AG04449 (cell line): ENCODE data around the gene MAN1A2.

ENCODE experiments used
- CTCF ChIA-PET: fragments of 350-600 bp; formaldehyde crosslinking; extraction: SDS; loops from one replicate; lab custom pipeline; 2021; ENCODE audit warnings: antibody characterized with exemption; lab: Yijun Ruan, JAX
- POLR2A ChIA-PET: fragments of 400-600, 350-600 bp; formaldehyde crosslinking; extraction: SDS; loops from one replicate; lab custom pipeline; 2020; ENCODE audit warnings: antibody characterized with exemption, inconsistent platforms; lab: Yijun Ruan, JAX
- DNase-seq: peaks from one replicate; pipeline ENCODE4 v3.0.0-alpha.2; 2010; ENCODE audit warnings: low read depth, low spot score
- H3K4me3 ChIP-seq: 2 replicates; pipeline ENCODE4 v1.5.1; 2011; ENCODE audit warnings: low read depth, mild to moderate bottlenecking, control low read depth, low read length
- TF ChIP-seq, protein P1 (sequence below): IDR thresholded peaks from one replicate; pipeline ENCODE4 v1.5.1; 2011; ENCODE audit warnings: mild to moderate bottlenecking, moderate library complexity, low read length, control low read depth, inconsistent platforms; ENCODE audit not compliant: insufficient read depth; ENCODE audit errors: missing control alignments

MAN1A2 gene

DNA sequence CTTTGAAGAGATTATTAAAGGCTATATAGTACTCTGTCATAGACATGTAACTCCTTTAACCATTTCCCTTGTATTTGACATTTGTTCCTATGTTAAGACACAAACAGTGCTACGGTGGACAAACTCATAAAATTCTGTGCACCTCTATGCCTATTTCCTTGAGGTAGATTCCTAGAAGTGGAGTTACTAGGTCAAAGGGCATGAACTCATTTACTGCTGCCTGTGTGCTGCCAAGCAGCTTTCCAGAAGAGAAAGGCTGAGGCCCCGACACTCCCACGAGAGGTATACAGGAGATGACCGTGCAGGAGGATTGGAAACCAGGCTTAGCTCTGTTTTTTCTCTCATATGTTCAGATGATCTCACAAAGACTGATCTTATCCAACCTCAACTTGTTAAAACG is 204.2 kb downstream of the MAN1A2 start:
- TF ChIP-seq, protein P1, sequence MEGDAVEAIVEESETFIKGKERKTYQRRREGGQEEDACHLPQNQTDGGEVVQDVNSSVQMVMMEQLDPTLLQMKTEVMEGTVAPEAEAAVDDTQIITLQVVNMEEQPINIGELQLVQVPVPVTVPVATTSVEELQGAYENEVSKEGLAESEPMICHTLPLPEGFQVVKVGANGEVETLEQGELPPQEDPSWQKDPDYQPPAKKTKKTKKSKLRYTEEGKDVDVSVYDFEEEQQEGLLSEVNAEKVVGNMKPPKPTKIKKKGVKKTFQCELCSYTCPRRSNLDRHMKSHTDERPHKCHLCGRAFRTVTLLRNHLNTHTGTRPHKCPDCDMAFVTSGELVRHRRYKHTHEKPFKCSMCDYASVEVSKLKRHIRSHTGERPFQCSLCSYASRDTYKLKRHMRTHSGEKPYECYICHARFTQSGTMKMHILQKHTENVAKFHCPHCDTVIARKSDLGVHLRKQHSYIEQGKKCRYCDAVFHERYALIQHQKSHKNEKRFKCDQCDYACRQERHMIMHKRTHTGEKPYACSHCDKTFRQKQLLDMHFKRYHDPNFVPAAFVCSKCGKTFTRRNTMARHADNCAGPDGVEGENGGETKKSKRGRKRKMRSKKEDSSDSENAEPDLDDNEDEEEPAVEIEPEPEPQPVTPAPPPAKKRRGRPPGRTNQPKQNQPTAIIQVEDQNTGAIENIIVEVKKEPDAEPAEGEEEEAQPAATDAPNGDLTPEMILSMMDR: no peak
- CTCF ChIA-PET: no interaction called here
- DNase-seq: no peak
- POLR2A ChIA-PET: interaction anchor here (0.5 kb wide), 1 partner anchor 44 kb away, joined by 3 read pairs; no protein-coding TSS in a partner anchor
- H3K4me3 ChIP-seq: no peak overlapping the region

DNA sequence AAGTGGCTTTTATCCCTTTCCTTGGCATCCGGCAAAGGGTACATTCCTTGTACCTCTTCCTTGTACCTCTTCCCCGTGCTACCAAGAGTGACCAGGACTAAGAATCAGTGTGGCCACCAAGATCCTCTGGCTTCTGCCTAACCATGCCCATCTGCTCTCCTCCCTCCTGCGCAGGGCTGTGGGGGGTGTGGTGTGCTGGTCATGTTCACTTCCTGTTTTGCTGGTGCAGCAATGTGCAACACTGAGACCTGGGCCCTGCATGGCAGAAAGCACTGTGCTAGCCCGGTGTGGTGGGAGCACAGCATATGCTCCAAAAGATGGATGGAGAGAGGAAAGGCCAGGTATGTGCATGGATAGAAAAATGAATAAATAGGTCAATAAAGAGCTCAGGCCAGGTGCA is 205.3 kb downstream of the MAN1A2 start:
- no peak overlapping the region for H3K4me3 ChIP-seq
- no peak for DNase-seq
- POLR2A ChIA-PET: no interaction called here
- CTCF ChIA-PET: no interaction called here
- TF ChIP-seq, protein P1: no peak

DNA sequence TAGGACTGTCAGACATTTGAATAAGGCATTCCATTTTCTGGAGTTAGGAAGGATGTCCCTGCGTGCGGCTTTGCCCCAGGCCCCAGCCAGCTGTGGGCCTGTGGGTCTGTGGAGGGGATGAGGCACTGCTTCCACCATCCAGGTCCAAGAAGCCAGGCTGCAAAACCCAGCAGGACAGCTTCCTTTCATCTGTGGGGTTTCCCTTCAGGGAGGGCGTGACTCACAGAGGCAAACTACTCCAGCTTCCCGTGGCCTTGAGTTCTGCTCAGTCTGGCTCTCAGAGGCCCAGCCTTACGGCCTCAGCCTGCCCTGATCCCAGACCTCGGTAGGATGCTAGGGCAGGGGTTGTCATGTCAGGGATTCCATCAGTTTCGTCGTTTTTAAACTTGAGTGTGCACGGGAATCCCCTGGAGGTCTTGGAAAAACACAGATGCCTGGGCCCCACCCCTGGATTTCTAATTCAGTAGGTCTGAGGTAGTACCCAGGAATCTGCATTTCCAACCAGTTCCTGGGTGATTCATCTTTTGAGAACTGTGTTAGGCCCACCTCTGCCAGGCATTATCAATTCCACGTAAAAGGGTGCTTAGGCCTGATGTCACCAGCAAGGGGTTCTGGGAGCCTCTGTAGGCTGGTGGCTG is 206.3 kb downstream of the MAN1A2 start:
- no peak for DNase-seq
- ChIA-PET CTCF (no interaction called here), POLR2A (no interaction called here)
- TF ChIP-seq, protein P1: no peak
- H3K4me3 ChIP-seq: no peak overlapping the region

DNA sequence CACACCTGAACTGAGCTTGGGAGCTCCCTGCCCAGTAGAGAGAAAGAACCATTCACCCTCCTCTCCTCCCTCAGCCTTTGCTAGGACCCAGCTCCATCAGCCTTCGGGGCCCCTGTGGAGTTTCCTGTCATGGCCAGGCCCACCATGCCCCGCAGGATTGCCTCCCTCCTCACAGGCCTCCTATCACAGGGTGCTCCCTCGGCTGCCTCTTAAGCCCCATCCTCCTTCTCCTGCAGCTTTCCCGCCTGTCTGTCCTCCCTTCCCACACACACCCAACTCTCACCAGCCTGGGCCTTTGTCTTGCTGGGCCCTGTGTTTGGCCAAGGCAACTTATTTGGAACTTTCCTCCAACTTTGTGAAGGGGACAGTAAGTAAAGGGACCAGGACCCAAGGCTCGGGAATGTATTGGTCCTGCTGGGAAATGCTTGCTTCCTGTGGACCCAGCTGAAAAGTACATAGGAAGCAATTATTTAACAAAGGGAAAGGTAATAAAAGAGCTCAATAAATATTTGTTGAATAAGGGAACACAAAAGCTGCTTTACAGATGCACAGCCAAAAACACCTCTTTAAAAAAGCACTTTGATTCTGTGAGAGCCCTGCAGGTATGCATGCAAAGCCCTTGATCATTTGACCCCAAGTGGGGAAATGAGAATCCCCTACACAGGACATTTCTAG is 207.0 kb downstream of the MAN1A2 start:
- TF ChIP-seq, protein P1: no peak
- DNase-seq: no peak
- ChIA-PET POLR2A (no interaction called here), CTCF (interaction anchor here (1.1 kb wide), 1 partner anchor 45 kb away, joined by 3 read pairs; no protein-coding TSS in a partner anchor)
- no peak overlapping the region for H3K4me3 ChIP-seq

DNA sequence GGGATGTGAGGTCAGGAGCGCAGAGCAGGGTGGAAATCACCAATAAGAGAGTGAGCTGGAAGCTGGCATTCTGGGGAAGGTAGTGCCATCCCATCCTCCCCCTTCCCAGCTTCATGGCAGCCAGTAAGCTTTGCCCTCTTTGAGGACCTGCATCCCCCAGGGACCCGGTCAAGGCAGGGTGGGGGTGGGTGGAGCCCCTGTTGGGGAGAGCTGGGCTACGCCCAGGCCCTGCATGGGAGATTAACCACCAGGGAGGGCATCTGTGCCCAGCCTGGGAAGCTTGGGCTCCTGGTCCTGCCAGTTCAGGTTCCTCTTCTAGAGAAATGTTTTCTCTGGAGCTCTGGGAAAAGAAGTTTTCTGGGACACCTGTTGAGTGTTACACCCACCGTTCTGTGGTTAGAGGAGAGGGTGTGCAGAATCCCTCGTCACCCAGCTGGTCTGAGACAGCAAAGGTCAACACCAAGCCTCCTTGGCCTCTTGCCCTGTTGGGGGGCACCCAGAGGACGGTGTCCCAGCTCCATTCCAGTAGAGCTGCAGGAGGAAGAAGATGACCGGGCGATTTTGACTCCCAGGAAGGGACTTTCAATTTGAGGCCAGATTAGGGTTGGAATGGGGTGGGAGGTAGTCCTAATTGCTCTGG is 208.5 kb downstream of the MAN1A2 start:
- CTCF ChIA-PET: interaction anchor here (0.9 to 2.0 kb wide), 4 partner anchors 17 to 62 kb away, joined by 3 to 6 read pairs (median 4); partner anchors contain the start of gene TENT5C
- TF ChIP-seq, protein P1: no peak
- no peak for DNase-seq
- POLR2A ChIA-PET: no interaction called here
- no peak overlapping the region for H3K4me3 ChIP-seq

DNA sequence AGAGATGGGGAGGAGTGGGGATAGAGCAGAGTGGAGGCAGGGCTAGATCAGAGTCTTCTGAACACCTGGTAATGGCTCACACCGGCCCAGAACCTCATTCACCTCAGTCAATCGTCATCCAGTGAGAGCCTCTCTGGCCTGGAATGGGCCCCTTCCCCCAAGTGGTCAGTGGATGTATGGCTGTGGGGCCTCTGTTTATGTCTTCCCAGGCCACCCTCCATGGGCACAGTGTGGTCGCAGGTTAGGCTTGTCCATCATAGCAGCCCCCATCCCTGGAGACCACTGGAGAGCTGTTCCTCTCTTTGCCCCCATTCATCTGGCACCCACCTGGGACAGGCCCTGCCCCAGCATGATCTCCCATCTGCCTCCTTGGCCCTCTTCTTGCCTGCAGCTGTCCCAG is 209.0 kb downstream of the MAN1A2 start:
- TF ChIP-seq, protein P1: no peak
- POLR2A ChIA-PET: no interaction called here
- CTCF ChIA-PET: interaction anchor here (0.9 to 2.0 kb wide), 4 partner anchors 17 to 63 kb away, joined by 3 to 6 read pairs (median 4); partner anchors contain the start of gene TENT5C

More for the DNA sequence above, 209.0 kb downstream of the MAN1A2 start:
- H3K4me3 ChIP-seq: no peak overlapping the region
- DNase-seq: no peak
